Dermis microvascular lymphatic vessel endothelial cell (primary cell): ENCODE data around the gene LHX5. TPM values are rescaled to one million over a fixed set of nuclear protein-coding genes. Genes with fewer than 3 reads are reported as not detected.

ENCODE experiments used
- DNase-seq, 2 donors: peaks; one replicate each; pipeline versions ENCODE4 v3.0.0 to v3.0.0-alpha.2; 2010; ENCODE audit warnings: low read depth in 2 of 2
- total RNA-seq: library from RNA; depleted of rRNA; stranded (reverse); fragments of >200 nt; gene quantifications from 2 replicates; pipeline ENCODE4 v1.2.1, GENCODE V29; 2014

Gene LHX5
- total RNA-seq, 1 donor from 2014 or later: not detected

- DNase-seq: no peak
Measured at GRCh38 chr12:113477842-113478215, 6.2 kb upstream of the LHX5 start.

DNA sequence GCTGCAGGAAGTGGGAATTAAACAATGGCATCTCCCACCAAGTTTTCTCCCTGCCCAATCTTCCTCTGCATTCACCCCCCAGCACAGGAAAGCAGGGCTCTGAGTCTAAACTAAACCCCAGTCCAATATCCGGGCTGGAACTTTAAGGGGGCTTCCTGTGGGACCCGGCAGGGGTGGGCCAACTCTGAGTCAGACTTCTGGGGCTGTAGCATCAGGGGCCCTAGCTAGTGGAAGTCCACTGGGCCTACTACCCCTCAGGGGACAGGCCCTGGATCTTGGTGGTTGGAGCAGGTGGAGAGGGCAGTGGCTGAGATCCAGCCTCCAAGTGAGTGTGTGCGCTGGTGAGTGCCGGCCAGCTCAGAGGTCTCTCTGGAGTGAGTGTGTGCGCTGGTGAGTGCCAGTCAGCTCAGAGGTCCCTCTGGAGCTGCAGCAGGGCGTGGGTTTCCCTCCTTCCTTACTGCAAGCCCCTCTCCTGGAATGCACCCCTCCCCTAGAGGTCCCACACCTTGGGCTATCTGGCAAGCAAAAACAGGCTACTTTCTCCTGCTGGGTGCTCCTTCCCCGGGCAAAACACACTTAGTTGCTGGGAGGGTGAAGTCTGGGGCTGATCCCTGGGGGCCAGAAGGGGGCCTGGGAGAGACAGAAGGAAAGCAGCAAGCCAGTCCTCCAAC lies 5.6 kb upstream of the LHX5 start:
- DNase-seq: no peak

DNA sequence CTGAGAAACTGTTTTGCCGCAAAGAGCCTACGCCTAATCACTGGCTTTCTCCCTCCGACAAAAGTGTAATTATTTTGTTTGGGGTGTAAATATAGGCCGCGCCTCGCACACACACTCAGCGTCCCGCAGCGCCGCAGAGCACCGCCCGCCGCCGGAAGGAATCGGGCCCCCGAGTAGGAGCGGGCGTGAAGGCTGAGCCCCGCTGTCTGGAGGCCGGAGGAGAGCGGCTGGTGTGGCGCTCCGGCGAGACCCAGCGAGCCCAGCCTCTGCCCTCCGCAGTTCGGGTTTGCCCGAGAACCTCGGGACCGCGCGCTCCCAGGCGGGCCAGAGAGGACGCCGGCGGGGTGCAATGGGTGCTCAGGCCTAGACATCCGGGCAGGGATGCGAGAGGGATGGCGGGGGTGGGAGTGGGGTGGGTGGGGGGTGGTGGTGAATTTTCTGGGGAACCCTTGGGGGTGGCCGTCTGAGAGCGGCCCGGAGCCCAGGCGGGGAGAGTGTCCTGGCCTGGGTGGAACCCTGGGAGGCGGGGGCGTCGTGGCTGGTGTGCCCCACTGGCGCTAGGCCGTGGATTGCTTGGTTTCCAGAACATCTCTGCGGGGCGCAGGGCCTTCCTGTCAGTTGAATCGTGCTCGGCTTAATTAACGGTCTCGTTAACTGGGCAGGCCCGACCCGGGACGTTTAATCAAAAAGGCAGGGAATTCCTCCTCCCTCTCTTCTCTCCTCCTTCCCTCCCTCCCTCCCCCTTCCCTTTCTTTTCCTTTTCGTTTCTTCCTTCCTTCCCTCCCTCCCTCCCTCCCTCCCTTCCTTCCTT lies 4.7 kb upstream of the LHX5 start:
- DNase-seq: no peak

DNA sequence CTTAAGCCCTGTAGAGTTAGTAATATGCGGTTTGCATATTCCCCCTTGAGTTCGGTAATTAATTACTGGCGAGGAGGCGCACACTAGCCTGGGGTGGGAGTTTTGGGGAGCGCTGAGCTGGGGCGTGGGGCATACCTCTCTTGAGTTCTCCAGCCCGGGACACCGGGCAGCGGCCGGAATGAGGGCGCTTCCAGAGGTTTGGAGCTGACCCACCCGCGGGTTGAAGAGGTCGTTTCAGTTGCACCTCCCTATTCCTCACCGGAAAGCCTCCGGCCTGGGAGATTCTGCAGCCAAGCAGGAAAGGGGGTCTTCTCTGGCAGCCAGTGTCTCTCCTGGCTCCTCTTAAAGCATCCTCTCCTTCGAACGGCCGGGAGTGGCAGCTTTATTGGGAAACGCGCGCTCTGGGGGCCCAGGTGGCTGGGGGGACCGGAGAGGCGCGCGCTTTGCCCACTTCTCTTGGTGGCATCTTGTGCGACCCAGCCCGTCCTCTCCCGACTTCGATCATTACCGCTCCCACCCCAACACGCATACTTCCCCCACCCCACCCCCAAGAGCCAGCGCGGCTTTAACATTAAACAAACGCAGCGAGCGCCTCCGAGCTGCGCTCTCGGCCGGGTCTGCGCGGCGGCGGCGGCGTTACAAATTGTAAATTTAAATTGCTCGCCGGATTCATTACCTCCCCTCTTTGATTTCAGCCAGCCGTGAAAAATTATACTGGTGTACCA lies 3.9 kb upstream of the LHX5 start:
- no peak for DNase-seq

DNA sequence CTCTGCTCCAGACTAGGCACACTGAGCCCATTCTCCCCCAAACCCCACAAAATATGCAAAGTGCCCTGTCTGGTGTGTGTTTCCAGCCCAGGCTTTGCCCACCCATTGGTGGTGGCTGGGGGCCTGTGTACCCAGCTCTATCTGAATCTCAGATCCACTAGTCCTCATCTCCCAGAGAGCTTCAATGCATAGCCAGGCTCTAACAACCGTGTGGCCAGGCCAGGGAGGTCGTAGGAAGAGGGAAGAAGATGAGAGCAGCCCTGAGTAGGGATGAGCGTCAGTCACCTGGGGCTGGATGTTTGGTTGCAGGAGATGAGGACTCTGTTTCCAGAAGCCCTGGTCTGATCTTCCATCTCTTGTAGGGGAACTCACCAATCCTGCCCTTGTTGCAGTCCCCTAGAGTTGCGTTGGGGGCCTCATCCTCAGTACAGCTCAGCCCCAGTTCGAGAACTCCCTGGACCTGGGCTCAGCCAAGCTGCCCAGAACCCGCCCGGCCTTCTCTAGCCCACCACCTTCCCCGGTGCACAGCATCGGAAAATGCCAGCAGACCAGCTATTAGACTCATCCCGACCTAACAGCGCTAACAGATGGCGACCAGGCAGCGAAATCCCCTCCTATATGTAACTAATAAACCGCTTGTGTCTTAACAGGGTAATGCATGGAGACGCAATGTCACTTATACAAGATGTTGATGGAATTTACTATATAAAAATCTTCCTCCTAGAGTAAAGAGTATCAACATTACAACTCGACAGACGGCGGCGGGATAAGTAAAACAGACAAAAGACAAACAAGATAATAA lies 3.2 kb upstream of the LHX5 start:
- no peak for DNase-seq

- no peak for DNase-seq
Measured at GRCh38 chr12:113473942-113474341, 2.3 kb upstream of the LHX5 start.

GRCh38 chr12:113473400-113473799 lies 1.7 kb upstream of the LHX5 start:
- no peak for DNase-seq

- no peak for DNase-seq
Measured at GRCh38 chr12:113472191-113473121, 785 bp upstream of the LHX5 start.

GRCh38 chr12:113470871-113471618 lies 626 bp downstream of the LHX5 start:
- no peak for DNase-seq

DNA sequence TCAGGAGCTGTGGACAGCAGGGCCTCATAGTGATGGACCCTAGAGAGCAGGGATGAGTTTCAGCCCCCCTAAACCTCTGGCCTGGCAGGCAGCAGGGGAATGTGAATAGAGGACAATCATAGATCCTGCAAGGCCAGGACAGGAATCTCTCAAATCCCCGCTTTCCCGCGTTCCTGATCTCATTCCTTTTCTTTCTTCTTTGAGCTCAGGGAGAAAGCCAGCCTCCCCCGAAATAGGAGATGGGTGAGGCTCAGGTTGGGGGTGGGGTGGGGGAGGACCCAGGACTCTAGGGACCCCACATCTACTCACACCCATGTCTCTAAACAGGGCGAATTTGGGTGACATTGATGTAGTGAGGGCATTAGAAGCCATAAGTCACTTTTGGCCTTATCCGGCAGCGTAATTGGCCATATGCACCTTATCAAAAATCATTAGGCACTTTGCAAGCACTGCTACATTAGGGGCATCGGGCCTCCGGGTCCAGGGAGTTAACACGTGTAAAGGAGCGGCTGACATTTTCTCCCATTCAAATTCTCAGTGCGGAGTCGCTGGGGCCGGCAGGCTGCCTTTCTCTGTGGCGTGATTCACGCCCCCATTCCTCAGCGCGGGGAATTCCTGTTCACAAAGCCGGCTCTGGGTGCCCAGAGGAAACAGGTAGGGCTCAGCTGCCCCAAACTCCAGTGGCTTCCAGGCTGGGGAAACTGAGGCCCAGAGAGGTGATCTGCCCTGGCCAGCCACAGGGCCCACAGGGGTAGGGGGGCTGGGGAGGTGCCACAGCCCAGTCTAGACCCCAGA lies 1.5 kb downstream of the LHX5 start:
- no peak for DNase-seq

DNA sequence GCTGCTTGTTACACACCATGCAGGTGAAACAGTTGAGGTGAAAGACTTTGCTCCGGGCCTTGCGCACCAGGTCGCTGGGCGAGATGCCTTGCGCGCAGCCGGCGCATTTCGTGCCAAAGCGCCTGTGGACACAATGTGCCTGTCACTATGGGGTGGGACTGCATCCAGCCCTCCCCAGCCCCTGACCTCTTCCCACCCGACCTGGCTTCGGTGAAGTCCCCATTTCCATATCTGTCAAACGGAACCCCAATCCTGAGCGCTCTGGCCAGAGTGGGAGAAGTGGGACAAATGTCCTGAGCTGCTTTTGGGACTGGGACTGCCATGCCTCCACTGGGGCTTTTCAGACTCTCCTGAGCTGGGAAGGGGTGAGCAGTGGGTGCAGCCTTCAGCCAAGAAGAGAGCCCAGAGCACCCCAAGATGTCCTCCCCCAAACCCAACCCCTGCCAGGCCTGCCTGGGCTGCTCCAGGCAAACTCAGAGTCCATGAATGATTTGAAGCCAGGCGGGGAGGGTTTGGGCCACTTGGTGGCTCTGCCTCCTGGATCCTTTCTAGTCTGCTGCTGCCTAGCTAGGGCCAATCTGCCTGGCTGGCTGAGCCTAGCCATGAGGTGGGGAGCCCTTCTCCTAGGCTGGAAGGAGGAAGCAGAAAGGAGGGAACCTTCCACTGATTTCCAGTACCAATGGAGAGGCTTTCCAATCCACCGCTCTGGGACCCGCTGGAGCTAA lies 2.3 kb downstream of the LHX5 start:
- no peak for DNase-seq

DNA sequence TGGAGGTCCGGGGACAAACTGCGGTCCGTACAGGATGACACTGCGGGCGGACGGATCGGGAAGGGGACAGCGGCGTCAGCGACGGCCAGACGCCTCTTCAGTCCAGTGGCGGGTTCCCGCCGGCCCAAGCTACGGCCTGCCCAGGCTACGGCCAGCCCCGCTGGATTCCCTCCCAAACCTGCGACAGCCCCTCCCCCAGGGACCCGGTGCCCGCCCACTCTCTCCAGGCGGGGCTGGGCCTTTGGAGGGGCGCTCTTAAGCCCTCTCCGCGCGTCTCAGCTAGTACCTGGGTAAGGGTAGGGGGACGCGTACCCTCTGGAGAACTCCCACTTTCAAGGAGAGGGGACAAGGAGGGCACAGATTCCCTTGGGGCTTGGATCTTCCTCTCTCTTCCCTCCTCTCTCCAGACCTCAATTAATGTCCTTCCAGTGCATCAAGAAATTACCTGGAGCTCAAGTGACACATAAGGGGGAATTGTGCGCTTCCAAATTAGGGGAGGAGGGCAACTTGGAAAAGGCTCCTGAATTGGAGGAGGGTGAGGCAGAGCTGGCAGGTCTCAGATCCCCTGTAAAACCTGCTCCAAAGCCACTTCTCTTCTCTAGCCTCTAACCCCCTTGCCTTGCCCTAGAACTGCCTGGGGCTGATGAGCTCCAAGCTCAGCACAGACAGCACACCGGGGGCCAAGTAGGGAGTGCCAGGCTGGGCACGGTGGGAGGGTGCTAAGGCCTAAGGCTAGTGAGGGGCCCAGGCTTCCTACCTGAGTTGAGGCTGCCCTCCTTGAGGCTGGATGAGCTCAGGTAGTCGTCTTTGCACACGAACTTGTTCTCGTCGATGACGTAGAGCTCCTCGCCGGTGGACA lies 3.1 kb downstream of the LHX5 start:
- DNase-seq: no peak

DNA sequence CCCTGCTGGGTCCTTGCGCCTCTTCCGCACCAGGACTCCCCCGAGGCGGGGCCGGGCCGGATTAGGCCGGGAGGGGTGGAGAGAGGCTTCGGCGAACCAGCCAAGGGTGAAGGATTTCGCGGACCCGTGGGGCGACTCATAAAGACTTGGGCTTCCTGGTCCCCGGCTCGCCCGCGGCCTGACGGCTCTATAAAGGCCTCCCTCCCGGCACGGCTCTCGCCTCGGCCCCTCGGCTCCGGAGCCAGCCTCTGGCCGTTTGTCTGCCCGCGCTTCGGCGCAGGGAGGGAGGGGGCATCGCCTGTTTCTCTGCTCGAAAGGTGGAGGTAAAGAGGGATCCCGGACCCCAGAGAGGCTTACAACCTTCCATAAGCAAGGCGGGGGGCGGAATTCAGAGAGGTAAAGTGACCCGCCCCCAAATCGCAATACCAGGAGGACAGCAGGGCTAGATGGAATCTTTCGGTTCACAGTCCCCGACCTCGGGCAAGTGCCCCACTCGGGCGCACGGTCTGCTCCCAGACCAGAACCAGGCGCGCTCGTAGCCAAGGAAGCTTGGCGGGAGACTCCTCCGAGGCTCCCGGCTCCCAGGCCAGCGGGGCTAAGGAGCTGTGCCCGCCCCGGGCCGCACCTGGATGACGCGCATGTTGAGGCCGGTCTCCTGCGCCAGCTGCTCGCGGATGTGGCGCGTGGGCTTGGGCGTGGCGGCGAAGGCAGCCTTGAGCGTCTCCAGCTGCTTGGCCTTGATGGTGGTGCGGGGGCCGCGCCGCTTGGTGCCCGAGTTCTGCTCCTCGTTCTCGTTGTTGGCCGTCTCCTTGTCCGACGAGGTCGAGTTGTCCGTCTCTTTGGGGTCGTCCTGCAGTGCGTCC lies 3.9 kb downstream of the LHX5 start:
- no peak for DNase-seq

GRCh38 chr12:113467142-113467501 lies 4.5 kb downstream of the LHX5 start:
- no peak for DNase-seq

- DNase-seq: no peak
Measured at GRCh38 chr12:113466454-113467141, 5.1 kb downstream of the LHX5 start.
